ENCODE data around the gene NUPR1.

DNA sequence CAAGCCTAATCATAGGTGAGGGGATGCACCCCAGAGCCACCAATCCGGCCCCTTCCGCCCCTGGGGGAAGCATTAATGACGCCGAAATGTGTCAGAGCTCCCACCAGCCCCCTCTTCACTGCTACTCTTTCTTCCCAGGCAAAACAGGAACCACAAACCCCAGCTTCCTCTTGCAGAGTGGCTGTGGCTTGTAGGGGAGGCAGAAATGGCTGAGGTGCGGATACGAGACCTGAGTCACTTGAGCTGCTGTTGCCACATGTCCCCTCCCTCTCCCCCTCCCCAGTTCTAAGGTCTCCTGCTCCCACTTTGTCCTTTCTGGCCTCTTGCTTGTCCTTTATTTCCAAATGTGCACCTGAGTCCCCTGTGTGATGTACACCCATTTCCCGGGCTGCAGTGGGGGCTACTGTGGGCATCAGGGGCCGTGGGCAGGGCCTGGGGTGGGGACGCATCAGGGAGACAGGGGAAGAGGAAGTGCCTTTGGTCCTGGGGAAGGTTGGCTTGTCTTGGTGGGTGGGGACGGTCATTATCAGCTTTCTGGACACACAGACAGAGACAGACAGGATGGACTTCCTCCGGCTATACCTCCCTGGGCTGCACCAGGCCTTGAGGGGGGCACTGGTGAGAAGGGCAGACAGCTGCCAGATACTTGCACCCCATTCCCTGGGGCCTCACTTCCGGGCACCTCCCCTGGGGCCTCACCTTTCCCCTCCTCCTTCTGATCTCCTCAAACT, 44.5 kb downstream of the NUPR1 start, which contains the start of gene APOBR:
- TF ChIP-seq POLR2A (IDR thresholded peaks at IDR 0.05; ENCODE audit: low read length), result peak; percentile 49
- no peak for TF ChIP-seq GATA1 (IDR thresholded peaks at IDR 0.05; ENCODE audit: low read depth, low read length)

Measured in erythroblast (primary cell).